GM12864 (cell line): ENCODE data around the gene SLC22A23.

Source experiments
- DNase-seq: peaks from one replicate; pipeline ENCODE4 v3.0.0-alpha.2; 2011; ENCODE audit warnings: low read depth
- H3K4me3 ChIP-seq: 2 replicates; pipeline ENCODE4 v1.5.1; 2011; ENCODE audit warnings: mild to moderate bottlenecking, low read depth, low read length, control low read depth
- CTCF ChIP-seq: IDR thresholded peaks from 2 replicates; pipeline ENCODE4 v1.5.1; 2011; ENCODE audit warnings: low read depth, mild to moderate bottlenecking, moderate library complexity, low read length, control low read depth, inconsistent platforms; ENCODE audit errors: missing control alignments

SLC22A23 gene

GRCh38 chr6:3278691-3279090 is 178.2 kb downstream of the SLC22A23 start:
- TF ChIP-seq CTCF: no peak
- no peak for DNase-seq
- no peak overlapping the region for H3K4me3 ChIP-seq

DNA sequence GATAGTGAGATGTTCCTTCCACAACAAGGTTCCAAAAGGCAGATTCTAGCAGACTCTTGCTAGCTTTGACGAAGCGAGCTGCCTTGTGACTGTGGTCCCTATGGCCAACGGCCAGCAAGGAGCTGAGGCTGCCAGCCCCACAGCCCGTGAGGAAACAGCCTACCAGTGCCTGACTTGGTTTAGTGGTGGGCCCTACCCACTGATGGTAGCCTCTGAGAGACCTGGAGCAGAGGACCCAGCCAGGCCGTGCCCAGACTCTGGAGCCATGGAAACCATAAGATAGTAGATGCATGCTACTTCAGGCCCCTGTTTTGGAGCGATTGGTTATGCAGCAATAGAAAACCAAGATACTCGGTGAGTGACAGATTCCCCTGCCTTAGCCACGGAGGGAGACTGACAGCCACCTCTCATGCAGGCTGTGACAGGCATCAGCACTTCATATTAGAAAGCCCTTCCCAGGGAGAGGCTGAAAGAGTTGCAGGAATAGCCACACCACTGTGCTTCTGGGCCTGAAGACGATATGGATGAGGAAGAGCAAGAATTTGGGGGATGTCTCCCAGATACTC is 178.9 kb downstream of the SLC22A23 start:
- no peak for DNase-seq
- TF ChIP-seq CTCF: no peak
- H3K4me3 ChIP-seq: no peak overlapping the region

GRCh38 chr6:3277251-3277650 is 179.6 kb downstream of the SLC22A23 start:
- no peak for DNase-seq
- H3K4me3 ChIP-seq: no peak overlapping the region
- no peak for TF ChIP-seq CTCF

DNA sequence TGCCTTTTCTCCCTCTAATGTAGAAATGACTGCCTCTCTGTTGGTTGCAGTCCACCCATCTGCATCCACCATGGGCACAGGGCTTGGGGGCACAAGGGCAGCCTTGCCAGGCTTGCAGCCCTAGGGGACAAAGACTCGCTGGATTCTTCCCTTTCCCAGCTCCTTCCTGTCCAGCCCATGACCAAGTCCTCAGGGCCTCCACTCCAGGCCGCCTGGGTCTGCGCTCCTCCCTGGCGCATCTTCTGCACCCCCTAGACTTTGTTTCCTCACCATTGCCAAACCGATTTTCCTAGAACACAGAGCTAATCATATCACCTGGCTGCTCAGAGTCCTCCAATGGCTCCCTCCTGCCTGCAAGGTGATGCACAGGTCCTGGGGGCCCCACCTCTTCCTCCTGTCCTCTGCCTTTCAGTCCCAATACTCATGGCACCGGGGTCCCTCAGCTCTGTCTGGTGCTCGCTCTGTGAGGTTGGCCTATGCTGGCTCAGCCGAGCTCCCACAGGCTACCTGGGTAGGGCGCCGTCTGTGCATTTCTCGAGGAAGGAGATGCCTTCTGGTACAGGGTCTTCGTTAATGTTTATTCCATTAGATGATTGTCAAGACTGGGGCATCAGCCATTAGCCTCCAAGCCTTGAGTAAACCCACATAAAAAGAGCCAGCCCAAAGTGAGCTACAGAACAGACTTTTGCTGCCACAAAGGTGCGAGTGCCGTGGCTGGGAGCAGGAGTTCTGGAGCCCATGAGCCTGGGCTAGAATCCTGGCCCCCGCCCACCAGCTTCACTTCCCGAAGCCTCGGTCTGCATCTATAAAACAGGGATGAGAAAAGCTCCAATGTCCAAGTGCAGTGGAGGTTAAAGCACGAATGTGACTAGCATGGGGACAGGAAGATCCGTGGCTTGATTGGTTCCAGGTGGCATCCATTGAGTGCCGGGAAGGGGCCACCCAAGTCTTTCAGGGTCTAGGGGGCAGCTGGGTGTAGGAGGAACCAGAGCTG is 180.4 kb downstream of the SLC22A23 start:
- TF ChIP-seq CTCF: no peak
- no peak overlapping the region for H3K4me3 ChIP-seq
- no peak for DNase-seq

GRCh38 chr6:3273707-3274521 is 182.9 kb downstream of the SLC22A23 start:
- DNase-seq: no peak
- H3K4me3 ChIP-seq: no peak overlapping the region
- no peak for TF ChIP-seq CTCF

GRCh38 chr6:3272911-3273547 is 183.8 kb downstream of the SLC22A23 start:
- DNase-seq: no peak
- H3K4me3 ChIP-seq: no peak overlapping the region
- TF ChIP-seq CTCF: no peak
